ENCODE measurements around the gene IL22RA2.
A peak's percentile ranks its signal among the peaks of the same experiment; 100 is the strongest.

Gene IL22RA2

DNA sequence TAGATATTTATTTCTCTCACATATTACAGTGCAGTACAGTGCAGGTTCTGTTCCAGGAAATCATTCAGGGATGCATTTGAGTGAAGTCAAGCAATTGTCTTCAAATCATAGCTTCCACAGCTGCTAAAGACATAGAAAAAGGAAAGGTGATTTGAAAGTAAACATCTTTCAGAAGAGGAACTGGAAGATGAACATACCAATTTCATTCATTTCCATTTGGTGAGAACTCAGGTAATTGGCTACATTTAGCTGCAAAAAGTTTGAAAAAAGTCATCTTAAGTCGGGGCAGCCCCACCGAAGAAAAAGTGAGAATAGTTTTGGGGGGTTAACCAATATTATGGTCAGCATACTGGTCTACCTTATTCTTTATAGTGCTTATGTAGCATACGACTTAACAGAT, 67.3 kb downstream of the IL22RA2 start:
- H3K9me3 ChIP-seq (ENCODE audit: low read depth, low read length): no peaks in the 10 kb centered on the region
- H3K36me3 ChIP-seq (ENCODE audit: insufficient read depth, low read length): no peaks in the 10 kb centered on the region
- no peak for DNase-seq (ENCODE audit: low read depth, low spot score)
- H3K9ac ChIP-seq (ENCODE audit: insufficient read length): no peak overlapping the region
- TF ChIP-seq POLR2AphosphoS5 (IDR thresholded peaks at IDR 0.05; ENCODE audit: borderline replicate concordance, low read depth, low read length) (no peak), EZH2 (IDR thresholded peaks at IDR 0.05) (no peak), FOXP2 (optimal IDR thresholded peaks at IDR 0.05; ENCODE audit: control extremely low read depth, extremely low read length, insufficient read depth) (no peak)
- H3K4me3 ChIP-seq: no peak overlapping the region
- 0 out of 2 replicates have a peak overlapping the region, but pooled peaks have one; percentile 10 for H3K27ac ChIP-seq

DNA sequence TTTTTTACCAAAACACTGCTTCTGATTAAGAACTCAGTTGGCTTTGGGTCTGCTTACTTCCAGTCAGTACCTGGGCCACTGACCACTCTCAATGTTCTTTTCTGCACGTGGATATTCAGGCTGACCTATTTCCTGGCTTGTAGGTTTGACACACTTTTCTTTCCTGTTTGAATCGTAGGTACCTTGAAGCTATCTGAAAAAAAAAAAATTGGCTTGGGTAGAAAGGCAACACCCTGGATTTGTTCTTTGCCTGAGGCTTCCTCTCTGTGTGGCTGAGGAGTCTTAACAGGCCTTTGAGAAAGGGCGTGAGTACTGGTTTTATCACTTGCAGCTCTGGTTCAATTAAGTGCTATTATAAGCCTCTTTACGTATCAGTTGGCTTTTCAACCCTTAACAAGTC, 68.1 kb downstream of the IL22RA2 start:
- no peak for TF ChIP-seq EZH2 (IDR thresholded peaks at IDR 0.05)
- TF ChIP-seq POLR2AphosphoS5 (IDR thresholded peaks at IDR 0.05; ENCODE audit: borderline replicate concordance, low read depth, low read length): no peak
- no peak for TF ChIP-seq FOXP2 (optimal IDR thresholded peaks at IDR 0.05; ENCODE audit: control extremely low read depth, extremely low read length, insufficient read depth)
- H3K9me3 ChIP-seq (ENCODE audit: low read depth, low read length): no peaks in the 10 kb centered on the region
- H3K9ac ChIP-seq (ENCODE audit: insufficient read length): no peak overlapping the region
- DNase-seq (ENCODE audit: low read depth, low spot score): no peak
- H3K4me3 ChIP-seq: no peak overlapping the region
- no peak overlapping the region for H3K27ac ChIP-seq
- H3K36me3 ChIP-seq (ENCODE audit: insufficient read depth, low read length): no peaks in the 10 kb centered on the region

DNA sequence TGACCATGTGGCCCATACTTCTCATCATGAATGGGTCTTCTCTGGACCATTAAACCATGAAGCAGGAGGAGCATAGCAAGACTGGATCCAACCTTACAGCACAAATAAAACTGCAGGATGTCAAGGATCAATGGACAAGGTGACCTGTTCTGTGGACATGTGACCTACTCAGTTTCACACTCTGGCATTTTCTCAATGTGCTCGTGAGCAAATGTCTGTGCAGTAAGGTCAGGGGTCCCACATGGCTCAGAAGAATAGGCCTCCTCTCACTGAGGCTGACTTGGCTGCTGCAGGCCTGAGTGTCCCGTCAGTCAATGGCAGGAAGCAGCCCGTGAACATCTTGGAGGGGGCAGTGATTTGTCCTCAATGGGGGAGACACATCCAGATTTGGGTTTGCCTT, 68.5 kb downstream of the IL22RA2 start:
- DNase-seq (ENCODE audit: low read depth, low spot score): no peak
- Histone ChIP-seq H3K9me3 (ENCODE audit: low read depth, low read length) (no peaks in the 10 kb centered on the region), H3K4me3 (no peak overlapping the region), H3K36me3 (ENCODE audit: insufficient read depth, low read length) (no peaks in the 10 kb centered on the region), H3K27ac (no peak overlapping the region), H3K9ac (ENCODE audit: insufficient read length) (no peak overlapping the region)
- TF ChIP-seq POLR2AphosphoS5 (IDR thresholded peaks at IDR 0.05; ENCODE audit: borderline replicate concordance, low read depth, low read length): no peak
- no peak for TF ChIP-seq FOXP2 (optimal IDR thresholded peaks at IDR 0.05; ENCODE audit: control extremely low read depth, extremely low read length, insufficient read depth)
- no peak for TF ChIP-seq EZH2 (IDR thresholded peaks at IDR 0.05)

DNA sequence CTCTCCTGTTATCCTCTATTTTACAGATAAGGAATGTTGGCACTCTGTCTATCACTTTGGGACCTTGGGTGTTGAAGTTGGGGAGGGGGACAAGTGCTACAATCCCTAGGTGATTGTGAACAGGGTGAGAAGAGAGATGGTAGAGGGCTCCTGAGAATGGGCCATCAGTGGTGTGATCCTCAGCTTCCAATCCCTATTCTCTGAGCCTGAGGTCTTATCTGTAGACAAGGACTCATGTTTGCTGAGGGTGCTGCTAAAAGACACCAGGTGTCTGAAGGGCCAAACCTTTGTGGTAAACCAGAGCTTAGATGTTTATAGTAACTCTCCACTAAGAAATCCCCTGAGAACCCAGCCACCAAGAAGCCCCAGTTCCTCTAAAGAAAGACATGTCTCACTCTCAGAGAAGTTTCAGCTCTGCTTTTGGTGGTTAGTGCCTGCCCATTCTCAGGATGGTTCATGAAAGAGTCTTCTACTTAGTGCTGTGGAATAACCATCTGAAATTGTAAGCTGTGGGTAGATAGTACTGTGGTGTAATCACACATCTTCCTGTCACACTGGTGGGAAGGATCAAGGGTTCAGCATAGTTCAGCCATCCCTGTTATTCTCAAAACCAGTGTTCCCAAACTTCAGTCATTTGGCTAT, 70.5 kb downstream of the IL22RA2 start:
- no peak overlapping the region for H3K4me3 ChIP-seq
- H3K27ac ChIP-seq: no peak overlapping the region
- H3K9ac ChIP-seq (ENCODE audit: insufficient read length): no peak overlapping the region
- no peak for TF ChIP-seq FOXP2 (optimal IDR thresholded peaks at IDR 0.05; ENCODE audit: control extremely low read depth, extremely low read length, insufficient read depth)
- no peak for TF ChIP-seq POLR2AphosphoS5 (IDR thresholded peaks at IDR 0.05; ENCODE audit: borderline replicate concordance, low read depth, low read length)
- H3K36me3 ChIP-seq (ENCODE audit: insufficient read depth, low read length): no peaks in the 10 kb centered on the region
- no peaks in the 10 kb centered on the region for H3K9me3 ChIP-seq (ENCODE audit: low read depth, low read length)
- DNase-seq (ENCODE audit: low read depth, low spot score): no peak

GRCh38 chr6:137102050-137102848, 71.2 kb downstream of the IL22RA2 start:
- no peak overlapping the region for H3K27ac ChIP-seq
- no peaks in the 10 kb centered on the region for H3K9me3 ChIP-seq (ENCODE audit: low read depth, low read length)
- H3K4me3 ChIP-seq: no peak overlapping the region
- TF ChIP-seq FOXP2 (optimal IDR thresholded peaks at IDR 0.05; ENCODE audit: control extremely low read depth, extremely low read length, insufficient read depth) (no peak), POLR2AphosphoS5 (IDR thresholded peaks at IDR 0.05; ENCODE audit: borderline replicate concordance, low read depth, low read length) (no peak), EZH2 (IDR thresholded peaks at IDR 0.05) (no peak)
- no peak for DNase-seq (ENCODE audit: low read depth, low spot score)
- no peak overlapping the region for H3K9ac ChIP-seq (ENCODE audit: insufficient read length)
- H3K36me3 ChIP-seq (ENCODE audit: insufficient read depth, low read length): no peaks in the 10 kb centered on the region

GRCh38 chr6:137099689-137100403, 73.6 kb downstream of the IL22RA2 start:
- Histone ChIP-seq H3K27ac (no peak overlapping the region), H3K36me3 (ENCODE audit: insufficient read depth, low read length) (no peaks in the 10 kb centered on the region), H3K9me3 (ENCODE audit: low read depth, low read length) (no peaks in the 10 kb centered on the region), H3K4me3 (no peak overlapping the region), H3K9ac (ENCODE audit: insufficient read length) (no peak overlapping the region)
- TF ChIP-seq EZH2 (IDR thresholded peaks at IDR 0.05) (no peak), FOXP2 (optimal IDR thresholded peaks at IDR 0.05; ENCODE audit: control extremely low read depth, extremely low read length, insufficient read depth) (no peak), POLR2AphosphoS5 (IDR thresholded peaks at IDR 0.05; ENCODE audit: borderline replicate concordance, low read depth, low read length) (no peak)
- DNase-seq (ENCODE audit: low read depth, low spot score): no peak

GRCh38 chr6:137097526-137097925, 75.9 kb downstream of the IL22RA2 start:
- DNase-seq (ENCODE audit: low read depth, low spot score): no peak
- Histone ChIP-seq H3K9me3 (ENCODE audit: low read depth, low read length) (no peaks in the 10 kb centered on the region), H3K36me3 (ENCODE audit: insufficient read depth, low read length) (no peaks in the 10 kb centered on the region), H3K27ac (no peak overlapping the region), H3K4me3 (no peak overlapping the region), H3K9ac (ENCODE audit: insufficient read length) (no peak overlapping the region)
- TF ChIP-seq EZH2 (IDR thresholded peaks at IDR 0.05) (no peak), FOXP2 (optimal IDR thresholded peaks at IDR 0.05; ENCODE audit: control extremely low read depth, extremely low read length, insufficient read depth) (no peak), POLR2AphosphoS5 (IDR thresholded peaks at IDR 0.05; ENCODE audit: borderline replicate concordance, low read depth, low read length) (no peak)

- DNase-seq (ENCODE audit: low read depth, low spot score): no peak
- no peak overlapping the region for H3K9ac ChIP-seq (ENCODE audit: insufficient read length)
- TF ChIP-seq EZH2 (IDR thresholded peaks at IDR 0.05) (no peak), FOXP2 (optimal IDR thresholded peaks at IDR 0.05; ENCODE audit: control extremely low read depth, extremely low read length, insufficient read depth) (no peak), POLR2AphosphoS5 (IDR thresholded peaks at IDR 0.05; ENCODE audit: borderline replicate concordance, low read depth, low read length) (no peak)
Measured at GRCh38 chr6:137097057-137097456, 76.4 kb downstream of the IL22RA2 start.

More at GRCh38 chr6:137097057-137097456, 76.4 kb downstream of the IL22RA2 start:
- H3K36me3 ChIP-seq (ENCODE audit: insufficient read depth, low read length): no peaks in the 10 kb centered on the region
- H3K9me3 ChIP-seq (ENCODE audit: low read depth, low read length): no peaks in the 10 kb centered on the region
- no peak overlapping the region for H3K4me3 ChIP-seq
- H3K27ac ChIP-seq: no peak overlapping the region

Data from SK-N-MC (cell line).